Measurements from ENCODE around the gene IGF2BP3.
"Not testable (repeated sequence)": the region's sequence is repeated elsewhere in the genome, so short reads cannot be mapped to it uniquely, and the experiment has no call there.

Gene IGF2BP3

DNA sequence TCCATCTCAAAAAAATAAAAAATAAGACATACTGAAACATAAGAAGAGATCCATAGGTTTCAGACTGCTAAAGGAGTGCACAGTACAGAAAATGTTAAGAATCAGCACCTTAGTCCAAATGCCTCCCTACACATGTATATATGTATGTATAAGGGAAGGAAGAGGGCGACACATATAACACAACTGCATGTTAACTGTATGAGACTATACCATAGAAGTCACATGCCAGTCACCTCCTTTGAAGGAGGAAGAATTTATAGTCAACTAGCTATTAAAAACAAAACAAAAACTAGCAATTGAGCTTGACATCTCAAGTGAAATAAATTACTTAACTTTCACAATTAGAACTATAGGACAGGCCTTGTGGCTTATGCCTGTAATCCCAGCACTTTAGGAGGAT, 50.4 kb downstream of the IGF2BP3 start:
- no peak for DNase-seq

- no peak for DNase-seq
These were observed 51.1 kb downstream of the IGF2BP3 start for GRCh38 chr7:23419160-23419559.

GRCh38 chr7:23418046-23418445, 52.2 kb downstream of the IGF2BP3 start:
- no peak for DNase-seq

GRCh38 chr7:23415198-23415597, 55.1 kb downstream of the IGF2BP3 start:
- no peak for DNase-seq

GRCh38 chr7:23410446-23411183, 59.7 kb downstream of the IGF2BP3 start:
- DNase-seq = no peak

GRCh38 chr7:23406564-23406963, 63.7 kb downstream of the IGF2BP3 start:
- not testable (repeated sequence) for DNase-seq

DNA sequence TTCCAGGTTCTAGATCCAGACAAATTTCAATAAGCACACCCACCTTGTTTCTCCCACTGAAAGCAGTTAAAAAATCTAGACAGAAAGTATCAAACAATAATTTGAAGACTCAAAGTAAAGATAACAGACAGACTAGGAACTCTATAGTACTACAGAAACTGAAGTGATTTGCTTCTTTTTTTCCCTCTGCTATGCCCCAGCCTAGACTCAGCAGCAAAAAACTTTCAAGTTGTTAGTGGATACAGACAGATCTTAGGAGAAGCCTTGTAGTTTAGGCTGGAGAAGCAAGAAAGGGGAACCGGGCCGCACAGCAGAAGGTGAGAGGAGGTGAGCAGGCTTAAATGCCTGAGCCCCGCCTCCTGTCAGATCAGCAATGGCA, 65.1 kb downstream of the IGF2BP3 start:
- DNase-seq = no peak

DNA sequence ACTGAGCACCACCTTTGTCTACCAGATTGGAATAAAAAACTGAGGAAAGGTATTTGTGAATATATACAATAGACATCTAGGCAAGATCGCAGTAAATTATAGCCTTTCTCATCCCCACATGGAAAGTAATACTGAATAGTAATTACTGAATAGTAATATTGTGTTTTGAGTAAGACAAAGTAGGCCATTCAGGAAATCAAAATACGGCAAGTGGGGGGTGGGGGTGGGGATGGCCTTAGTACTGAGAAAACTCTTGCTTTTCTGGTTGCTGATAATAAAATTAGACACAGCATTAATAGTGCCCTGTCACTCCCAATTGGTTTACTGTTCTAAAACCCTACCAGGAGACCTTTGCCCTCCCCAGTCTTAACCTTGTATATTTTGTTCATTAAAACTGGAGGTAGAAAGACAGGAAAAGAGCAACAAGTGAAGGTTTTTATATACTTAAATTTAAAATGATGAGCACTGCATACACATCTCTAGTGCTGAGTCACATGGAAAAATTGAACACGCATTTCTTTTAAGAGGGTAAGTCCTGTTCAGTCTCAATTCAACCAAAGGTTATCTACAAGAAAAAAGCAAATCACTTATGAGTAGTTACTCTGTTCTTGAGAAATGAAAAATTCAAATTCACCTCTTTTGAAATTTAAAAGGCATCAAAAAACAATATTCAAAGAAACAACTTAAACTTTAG, 65.6 kb downstream of the IGF2BP3 start:
- DNase-seq = peak; percentile 23 to 27

DNA sequence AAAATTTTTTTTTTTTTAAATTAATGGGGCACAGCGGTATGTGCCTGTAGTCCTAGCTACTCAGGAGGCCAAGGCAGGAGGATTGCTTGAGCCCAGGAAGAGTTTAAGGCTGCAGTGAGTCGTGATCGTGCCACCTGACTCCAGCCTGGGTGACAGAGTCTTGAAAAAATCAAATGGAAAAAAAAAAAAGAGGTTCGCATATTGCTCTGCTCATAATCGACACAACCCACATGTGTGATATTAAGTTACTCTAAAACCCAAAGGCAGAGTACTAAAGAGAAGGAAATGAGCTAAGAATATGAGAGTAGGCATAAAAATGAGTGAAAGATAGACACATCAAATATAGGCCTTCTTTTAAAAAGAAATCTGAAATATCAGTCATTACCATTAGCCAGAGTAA, 66.3 kb downstream of the IGF2BP3 start:
- DNase-seq = peak in 1 of 2 donors; percentile 10

GRCh38 chr7:23398090-23398489, 72.2 kb downstream of the IGF2BP3 start:
- DNase-seq = not testable (repeated sequence)

DNA sequence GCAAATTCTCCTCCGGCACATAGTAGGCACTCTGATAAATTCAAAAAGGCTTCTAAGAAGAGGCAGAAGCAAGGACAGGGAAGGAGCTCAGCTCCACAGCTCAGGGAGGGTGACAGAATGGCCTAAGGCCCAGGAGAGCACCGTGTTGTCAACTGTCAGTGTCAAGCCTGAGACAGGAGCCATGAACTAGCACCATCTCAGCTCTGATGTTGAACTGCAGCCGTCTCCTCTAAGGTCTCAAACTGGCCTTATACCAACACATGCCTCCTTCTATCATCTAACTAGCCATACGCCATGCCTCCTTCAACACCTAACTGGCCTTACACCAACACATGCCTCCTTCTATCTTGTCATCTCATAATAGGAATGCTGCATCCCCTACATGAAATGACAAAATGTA, 73.0 kb downstream of the IGF2BP3 start:
- no peak for DNase-seq

GRCh38 chr7:23396222-23397015, 73.9 kb downstream of the IGF2BP3 start:
- no peak for DNase-seq

- DNase-seq = no peak
These were observed 75.7 kb downstream of the IGF2BP3 start for GRCh38 chr7:23394488-23395171.

- DNase-seq = no peak
These were observed 76.7 kb downstream of the IGF2BP3 start for GRCh38 chr7:23393636-23394035.

- no peak for DNase-seq
These were observed 80.6 kb downstream of the IGF2BP3 start for GRCh38 chr7:23389701-23390100.

DNA sequence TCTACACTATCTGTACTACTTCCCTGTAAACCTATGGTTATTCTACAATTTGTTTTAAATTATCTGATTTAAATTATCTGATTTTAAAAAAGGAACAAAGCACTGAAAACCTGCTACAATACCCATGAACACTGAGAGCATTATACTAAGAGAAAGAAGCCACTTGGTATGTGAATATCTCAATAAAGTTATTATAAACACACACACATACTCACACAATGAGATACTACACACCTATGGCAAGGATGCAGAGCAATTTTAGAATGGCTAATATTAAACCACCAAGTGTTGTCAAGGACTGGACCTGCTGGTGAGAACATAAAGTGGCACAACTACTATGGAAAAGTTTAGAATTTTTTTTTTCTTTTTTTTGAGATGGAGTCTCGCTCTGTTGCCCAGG, 82.7 kb downstream of the IGF2BP3 start:
- no peak for DNase-seq

DNA sequence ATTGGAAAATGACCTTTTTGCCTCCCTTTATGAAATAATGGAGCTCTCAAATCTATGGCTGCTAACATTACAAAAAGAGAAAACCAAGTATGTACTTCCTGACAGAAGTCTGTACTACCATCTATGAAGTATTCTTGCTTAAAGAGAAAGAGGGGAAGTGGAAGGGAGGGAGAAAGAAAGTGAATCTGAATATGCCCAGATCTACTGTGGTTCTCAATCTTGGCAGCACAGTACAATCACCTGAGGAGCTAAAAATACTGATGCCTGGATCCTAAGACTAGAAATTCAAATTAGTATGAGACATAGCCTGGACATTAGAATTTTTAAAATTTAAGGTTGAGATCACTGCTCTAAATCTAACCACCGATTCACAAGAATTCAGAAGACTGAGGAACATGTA, 85.2 kb downstream of the IGF2BP3 start:
- DNase-seq = no peak

GRCh38 chr7:23383225-23383624, 87.1 kb downstream of the IGF2BP3 start:
- DNase-seq = no peak

DNA sequence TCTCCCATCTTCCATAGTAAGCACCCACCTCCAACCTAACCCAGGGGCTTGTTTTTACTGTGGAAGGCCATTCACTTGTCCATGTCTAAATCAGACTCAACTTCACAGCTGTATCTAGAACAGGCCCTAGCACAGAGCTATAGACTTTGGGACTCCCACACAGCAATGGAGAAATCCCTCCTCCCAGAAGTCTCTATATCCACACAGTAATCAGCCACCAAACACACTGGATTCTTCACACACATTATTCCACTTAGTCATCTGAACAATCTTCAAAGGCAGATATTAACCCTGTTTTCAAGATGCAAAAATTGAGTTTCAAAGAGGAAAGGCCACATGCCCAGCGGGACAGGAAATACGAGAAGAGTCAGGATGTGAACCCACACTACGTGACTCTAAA, 89.3 kb downstream of the IGF2BP3 start:
- DNase-seq = no peak

DNA sequence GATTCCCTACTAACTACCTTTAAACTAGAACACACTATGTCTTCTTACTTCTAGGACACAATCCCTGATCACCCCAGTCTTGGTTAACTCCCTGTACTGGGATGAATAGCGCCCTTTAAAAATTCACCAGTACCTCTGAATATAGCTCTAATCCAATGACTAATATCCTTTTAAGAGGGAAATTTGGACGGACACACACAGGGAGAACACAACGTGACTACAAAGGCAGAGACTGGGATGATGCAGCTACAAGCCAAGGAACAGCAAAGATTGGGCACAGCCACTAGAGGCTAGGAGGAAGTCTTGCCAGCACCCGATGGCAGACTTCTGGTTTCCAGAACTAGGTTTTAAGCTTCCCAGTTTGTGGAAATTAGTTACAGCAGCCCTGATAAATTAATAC, 89.7 kb downstream of the IGF2BP3 start:
- no peak for DNase-seq

GRCh38 chr7:23378996-23379395, 91.3 kb downstream of the IGF2BP3 start:
- no peak for DNase-seq

GRCh38 chr7:23377134-23377533, 93.2 kb downstream of the IGF2BP3 start:
- no peak for DNase-seq
